Activated CD4-positive, alpha-beta T cell treated with anti-CD3 and anti-CD28 coated beads, Interleukin-2, amount 10 ng/mL, durations not matched to agents 24 days and 14 days (primary cell): ENCODE measurements around the gene ZDHHC24. TPM values are rescaled to one million over a fixed set of nuclear protein-coding genes. Genes with fewer than 3 reads are reported as not detected.

Experiments
- DNase-seq: peaks from one replicate; pipeline ENCODE4 v3.0.0; 2022
- H3K27ac Mint-ChIP-seq: one replicate; pipeline ENCODE4 v1.8.0; 2022; ENCODE audit warnings: mild to moderate bottlenecking, mixed read lengths
- H3K27me3 Mint-ChIP-seq: one replicate; pipeline ENCODE4 v1.8.0; 2022; ENCODE audit warnings: mixed read lengths
- H3K36me3 Mint-ChIP-seq: one replicate; pipeline ENCODE4 v1.8.0; 2022; ENCODE audit warnings: low read depth, mild to moderate bottlenecking, mixed read lengths
- H3K4me1 Mint-ChIP-seq: one replicate; pipeline ENCODE4 v1.8.0; 2021; ENCODE audit warnings: mixed read lengths
- H3K4me3 Mint-ChIP-seq: one replicate; pipeline ENCODE4 v1.8.0; 2022; ENCODE audit warnings: mild to moderate bottlenecking, moderate library complexity, mixed read lengths
- H3K9me3 Mint-ChIP-seq: one replicate; pipeline ENCODE4 v1.8.0; 2021; ENCODE audit warnings: mixed read lengths
- intact Hi-C: fragments of 100-400 bp; cut with micrococcal nuclease; formaldehyde crosslinking; loops from one replicate; pipeline ENCODE4 v1.15.1; 2023
- total RNA-seq: library from RNA; stranded (reverse); gene quantifications from 2 replicates; pipeline ENCODE4 v1.2.3, GENCODE V29; 2022

ZDHHC24 gene
- total RNA-seq, 1 donor from 2014 or later, result 12.2 TPM

DNA sequence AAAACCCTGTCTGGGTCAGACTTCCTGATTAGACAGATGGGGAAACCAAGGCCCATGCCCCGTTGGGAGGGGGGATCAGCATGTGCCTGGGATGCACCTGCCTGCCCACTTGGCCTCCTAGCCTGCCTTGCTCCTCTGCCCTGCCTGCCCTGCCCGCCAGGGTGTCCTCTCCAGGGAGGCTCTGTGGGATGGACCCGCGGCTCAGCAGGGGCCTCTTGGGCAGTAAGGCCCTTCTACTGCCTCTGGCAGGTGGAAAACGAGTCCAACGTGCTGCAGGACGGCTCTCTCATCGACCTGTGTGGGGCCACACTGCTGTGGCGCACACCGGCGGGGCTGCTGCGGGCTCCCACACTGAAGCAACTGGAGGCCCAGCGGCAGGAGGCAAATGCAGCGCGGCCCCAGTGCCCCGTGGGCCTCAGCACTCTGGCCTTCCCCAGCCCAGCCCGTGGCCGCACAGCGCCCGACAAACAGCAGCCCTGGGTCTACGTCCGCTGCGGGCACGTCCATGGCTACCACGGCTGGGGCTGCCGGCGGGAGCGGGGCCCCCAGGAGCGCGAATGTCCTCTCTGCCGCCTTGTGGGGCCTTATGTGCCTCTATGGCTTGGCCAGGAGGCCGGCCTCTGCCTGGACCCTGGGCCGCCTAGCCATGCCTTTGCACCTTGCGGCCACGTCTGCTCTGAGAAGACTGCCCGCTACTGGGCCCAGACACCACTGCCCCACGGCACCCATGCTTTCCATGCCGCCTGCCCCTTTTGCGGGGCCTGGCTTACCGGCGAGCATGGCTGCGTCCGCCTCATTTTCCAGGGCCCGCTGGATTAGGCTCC, 70.3 kb downstream of the ZDHHC24 start:
- intact Hi-C loops, result no loop called here
- H3K9me3 Mint-ChIP-seq, result no peaks in the 10 kb centered on the region
- DNase-seq, result no peak
- no peak overlapping the region for H3K4me3 Mint-ChIP-seq
- H3K36me3 Mint-ChIP-seq, result peaks cover 12% of the 10 kb centered on the region
- no peak overlapping the region for H3K27ac Mint-ChIP-seq
- peaks cover 16% of the 10 kb centered on the region for H3K4me1 Mint-ChIP-seq
- H3K27me3 Mint-ChIP-seq, result no peaks in the 10 kb centered on the region

DNA sequence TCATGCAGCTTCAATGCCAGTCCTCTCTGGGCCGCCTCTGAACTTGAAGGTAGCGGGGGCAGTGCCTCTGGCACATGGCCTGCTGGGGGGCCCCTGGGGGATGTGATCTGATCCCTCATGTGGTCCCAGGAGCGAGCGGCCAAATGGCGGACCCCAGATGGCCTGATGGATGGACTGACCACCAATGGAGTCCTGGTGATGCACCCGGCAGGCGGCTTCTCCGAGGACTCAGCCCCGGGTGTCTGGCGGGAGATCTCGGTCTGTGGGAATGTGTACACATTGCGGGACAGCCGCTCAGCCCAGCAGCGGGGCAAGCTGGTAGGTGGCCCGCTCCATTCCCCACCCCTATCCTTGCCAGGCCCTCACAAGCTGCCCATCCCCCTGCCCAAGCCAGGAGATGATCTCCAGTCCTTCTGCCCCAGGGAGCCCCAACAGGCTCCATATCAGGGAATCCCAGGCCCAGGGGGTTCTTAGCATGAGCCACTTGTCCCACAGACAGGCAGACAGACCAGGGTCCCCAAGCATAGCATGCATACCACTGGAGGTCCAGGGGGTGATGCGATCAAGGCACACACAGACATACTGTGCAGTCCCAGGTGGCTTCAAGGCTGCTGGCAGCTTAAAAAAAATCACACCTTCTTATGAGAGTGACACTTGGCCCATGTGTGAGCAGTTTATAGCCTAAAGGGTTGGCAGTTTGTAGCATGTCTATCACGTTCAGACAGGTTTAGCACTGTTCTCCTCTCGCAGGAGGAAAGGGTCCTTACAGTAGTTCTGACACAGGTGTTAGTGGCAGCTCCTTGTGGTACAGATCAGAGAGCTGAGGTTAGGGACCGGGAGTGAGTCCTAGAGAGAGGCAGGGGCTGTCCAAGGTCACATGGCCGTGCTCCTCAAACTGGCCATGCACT, 72.0 kb downstream of the ZDHHC24 start:
- intact Hi-C loops, result no loop called here
- Mint-ChIP-seq H3K9me3 (no peaks in the 10 kb centered on the region), H3K4me1 (peaks cover 12% of the 10 kb centered on the region)

DNA sequence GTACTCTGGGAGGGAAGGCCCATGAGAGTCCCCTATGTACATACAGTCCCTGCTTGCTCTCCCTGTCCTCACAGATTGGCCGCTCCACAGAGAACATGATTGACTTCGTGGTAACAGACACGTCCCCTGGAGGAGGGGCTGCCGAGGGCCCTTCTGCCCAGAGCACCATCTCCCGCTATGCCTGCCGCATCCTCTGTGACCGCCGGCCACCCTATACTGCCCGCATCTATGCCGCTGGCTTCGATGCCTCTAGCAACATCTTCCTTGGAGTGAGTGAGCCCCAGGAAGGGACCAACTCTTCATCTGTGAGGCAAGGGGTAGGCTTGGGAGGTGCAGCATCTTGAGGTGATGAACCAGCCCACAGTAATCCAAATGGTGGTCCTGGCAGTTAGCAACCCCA, 72.7 kb downstream of the ZDHHC24 start:
- no peaks in the 10 kb centered on the region for H3K27me3 Mint-ChIP-seq
- intact Hi-C loops, result no loop called here
- H3K4me3 Mint-ChIP-seq, result no peak overlapping the region
- no peaks in the 10 kb centered on the region for H3K9me3 Mint-ChIP-seq
- H3K36me3 Mint-ChIP-seq, result peaks cover 15% of the 10 kb centered on the region
- H3K27ac Mint-ChIP-seq, result no peak overlapping the region
- DNase-seq, result no peak
- peaks cover 12% of the 10 kb centered on the region for H3K4me1 Mint-ChIP-seq

More for the DNA sequence above, 72.0 kb downstream of the ZDHHC24 start:
- Mint-ChIP-seq H3K36me3 (peaks cover 15% of the 10 kb centered on the region), H3K4me3 (no peak overlapping the region), H3K27ac (no peak overlapping the region), H3K27me3 (no peaks in the 10 kb centered on the region)
- DNase-seq, result no peak

DNA sequence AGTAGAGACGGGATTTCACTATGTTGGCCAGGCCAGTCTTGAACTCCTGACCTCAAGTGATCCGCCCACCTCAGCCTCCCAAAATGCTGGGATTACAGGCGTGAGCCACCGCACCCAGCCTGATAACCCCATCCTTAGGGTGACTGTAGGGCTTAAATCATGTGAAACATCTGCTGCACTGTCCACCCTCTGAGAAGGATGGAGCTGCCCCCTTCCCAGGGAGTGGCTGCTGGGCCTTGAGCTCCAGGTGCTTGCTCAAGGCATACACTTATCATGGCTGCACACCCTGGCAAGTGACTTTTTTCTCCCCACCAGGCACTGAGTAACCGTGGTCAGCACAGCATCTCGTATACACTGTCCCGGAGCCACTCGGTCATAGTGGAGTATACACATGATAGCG, 73.8 kb downstream of the ZDHHC24 start:
- Mint-ChIP-seq H3K4me3 (no peak overlapping the region), H3K9me3 (no peaks in the 10 kb centered on the region), H3K36me3 (peaks cover 15% of the 10 kb centered on the region), H3K4me1 (peaks cover 14% of the 10 kb centered on the region), H3K27ac (no peak overlapping the region), H3K27me3 (no peaks in the 10 kb centered on the region)
- intact Hi-C loops, result no loop called here
- DNase-seq, result no peak

DNA sequence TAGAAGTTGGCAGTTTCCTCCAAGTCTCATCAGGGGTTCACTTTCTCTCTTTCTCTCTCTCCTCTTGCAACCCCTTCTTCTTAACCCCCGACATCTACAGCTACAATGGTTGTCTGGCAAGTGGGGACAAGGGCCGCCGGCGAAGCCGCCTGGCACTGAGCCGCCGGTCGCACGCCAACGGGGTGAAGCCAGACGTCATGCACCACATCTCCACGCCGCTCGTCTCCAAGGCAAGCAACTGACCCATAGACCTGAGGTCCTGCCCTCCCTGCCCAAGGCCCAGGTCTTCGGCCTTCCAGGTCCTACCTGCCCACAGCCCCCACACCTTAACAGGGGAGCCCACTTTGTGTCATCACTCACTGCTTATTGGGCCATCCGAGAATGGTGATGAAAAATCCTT, 74.7 kb downstream of the ZDHHC24 start:
- intact Hi-C loops, result no loop called here
- H3K9me3 Mint-ChIP-seq, result no peaks in the 10 kb centered on the region

More for the DNA sequence above, 74.7 kb downstream of the ZDHHC24 start:
- Mint-ChIP-seq H3K36me3 (peaks cover 13% of the 10 kb centered on the region), H3K4me3 (no peak overlapping the region), H3K27ac (no peak overlapping the region), H3K4me1 (peaks cover 18% of the 10 kb centered on the region), H3K27me3 (no peaks in the 10 kb centered on the region)
- DNase-seq, result no peak

Other genes with a start within 250 kb of the ZDHHC24 start
- not detected in 2 replicates for gene CD248, start 229.0 kb downstream of the ZDHHC24 start, total RNA-seq
- gene RIN1, start 209.6 kb downstream of the ZDHHC24 start, total RNA-seq, result 0.99 and 1.1 TPM in 2 replicates
- 55.6 and 58.4 TPM in 2 replicates for gene BRMS1, start 200.9 kb downstream of the ZDHHC24 start, total RNA-seq
- 10.8 and 11.1 TPM in 2 replicates for gene B4GAT1, start 198.4 kb downstream of the ZDHHC24 start, total RNA-seq
- gene SLC29A2, start 174.3 kb downstream of the ZDHHC24 start, total RNA-seq, result 17.4 and 18.9 TPM in 2 replicates
- 0.09 TPM in 1 of 2 replicates, not detected in the other for gene NPAS4, start 125.0 kb downstream of the ZDHHC24 start, total RNA-seq
- 102 TPM in 2 replicates for gene MRPL11, start 107.2 kb downstream of the ZDHHC24 start, total RNA-seq
- 16.1 and 18.3 TPM in 2 replicates for gene PELI3, start 79.1 kb downstream of the ZDHHC24 start, total RNA-seq
- gene DPP3, start 65.6 kb downstream of the ZDHHC24 start, total RNA-seq, result 97.1 and 106 TPM in 2 replicates
- 17.6 and 18.3 TPM in 2 replicates for gene BBS1, start 35.4 kb downstream of the ZDHHC24 start, total RNA-seq
- 0.07 TPM in 2 replicates for gene ACTN3, start 855 bp upstream of the ZDHHC24 start, total RNA-seq
- 0.68 and 1.2 TPM in 2 replicates for gene CTSF, start 22.6 kb upstream of the ZDHHC24 start, total RNA-seq
- gene CCDC87, start 47.0 kb upstream of the ZDHHC24 start, total RNA-seq, result 0.19 and 0.21 TPM in 2 replicates
- 28.3 and 31.4 TPM in 2 replicates for gene CCS, start 47.1 kb upstream of the ZDHHC24 start, total RNA-seq
- gene RBM14, start 70.6 kb upstream of the ZDHHC24 start, total RNA-seq, result 209 and 214 TPM in 2 replicates
- gene RBM4, start 92.7 kb upstream of the ZDHHC24 start, total RNA-seq, result 109 and 133 TPM in 2 replicates
- 15.6 and 16.0 TPM in 2 replicates for gene RBM4B, start 131.8 kb upstream of the ZDHHC24 start, total RNA-seq
- gene SPTBN2, start 183.2 kb upstream of the ZDHHC24 start, total RNA-seq, result 0.88 and 1.6 TPM in 2 replicates